Omental fat pad (tissue), 4 donors: ENCODE results near the gene PTPRK. TPM values are rescaled to one million over a fixed set of nuclear protein-coding genes. Genes with fewer than 3 reads are reported as not detected.

Source experiments
- ATAC-seq: fragments of 150-250 bp; one replicate; pipeline ENCODE4 v1.9.1; 2016; ENCODE audit warnings: mild to moderate bottlenecking, moderate library complexity; ENCODE audit not compliant: low FRiP score
- DNase-seq: peaks from one replicate; pipeline ENCODE4 v3.0.0-alpha.2; 2019; ENCODE audit warnings: low spot score
- total RNA-seq, 4 donors: library from RNA; depleted of rRNA; stranded (reverse); fragments of >200 nt; gene quantifications; one replicate each; pipeline ENCODE4 v1.1.0, GENCODE V29; 2016
- TF ChIP-seq, protein P1 (sequence below), 3 donors: fragments of 450-650 bp; IDR thresholded peaks; one replicate each; pipeline ENCODE4 v1.5.1; 2016 to 2017; ENCODE audit warnings: antibody characterized with exemption in 3 of 3, mild to moderate bottlenecking in 3 of 3, moderate library complexity in 2 of 3

Gene PTPRK
- total RNA-seq, 4 donors from 2014 or later, result 16.2 to 32.6 (median 20.9) TPM

DNA sequence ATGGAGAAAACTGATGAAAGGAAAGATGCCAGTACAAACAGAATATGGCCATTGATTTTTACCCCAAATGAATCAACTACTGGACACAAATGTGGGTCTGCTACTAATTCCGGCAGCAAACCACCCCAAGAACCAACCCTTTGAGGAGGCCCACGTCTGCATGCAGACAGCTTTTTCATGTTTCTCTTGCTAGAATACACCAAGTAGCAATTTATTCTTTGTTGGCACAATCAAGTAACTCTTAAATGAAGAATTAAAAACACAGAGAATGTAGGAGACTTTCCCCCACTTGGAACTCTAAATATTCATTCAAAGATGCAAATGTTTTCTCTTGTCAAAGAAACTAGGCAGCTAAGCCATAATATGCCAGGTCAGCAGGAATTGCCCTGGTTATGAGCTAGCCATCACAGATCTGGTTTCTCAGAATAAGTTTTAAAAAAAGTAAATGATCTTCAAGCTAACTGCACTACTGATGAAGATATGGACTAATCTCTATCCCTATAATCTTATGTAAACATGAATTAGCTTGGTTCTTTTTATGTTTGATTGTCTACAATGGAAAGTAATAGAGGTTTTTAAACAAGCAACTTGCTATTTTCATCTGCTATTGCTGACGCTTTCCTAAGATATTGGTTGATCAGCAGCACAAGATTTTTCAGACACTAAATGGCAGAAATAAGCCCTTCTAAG lies 456.4 kb downstream of the PTPRK start:
- ATAC-seq (no peak), DNase-seq (no peak)
- TF ChIP-seq, protein P1, sequence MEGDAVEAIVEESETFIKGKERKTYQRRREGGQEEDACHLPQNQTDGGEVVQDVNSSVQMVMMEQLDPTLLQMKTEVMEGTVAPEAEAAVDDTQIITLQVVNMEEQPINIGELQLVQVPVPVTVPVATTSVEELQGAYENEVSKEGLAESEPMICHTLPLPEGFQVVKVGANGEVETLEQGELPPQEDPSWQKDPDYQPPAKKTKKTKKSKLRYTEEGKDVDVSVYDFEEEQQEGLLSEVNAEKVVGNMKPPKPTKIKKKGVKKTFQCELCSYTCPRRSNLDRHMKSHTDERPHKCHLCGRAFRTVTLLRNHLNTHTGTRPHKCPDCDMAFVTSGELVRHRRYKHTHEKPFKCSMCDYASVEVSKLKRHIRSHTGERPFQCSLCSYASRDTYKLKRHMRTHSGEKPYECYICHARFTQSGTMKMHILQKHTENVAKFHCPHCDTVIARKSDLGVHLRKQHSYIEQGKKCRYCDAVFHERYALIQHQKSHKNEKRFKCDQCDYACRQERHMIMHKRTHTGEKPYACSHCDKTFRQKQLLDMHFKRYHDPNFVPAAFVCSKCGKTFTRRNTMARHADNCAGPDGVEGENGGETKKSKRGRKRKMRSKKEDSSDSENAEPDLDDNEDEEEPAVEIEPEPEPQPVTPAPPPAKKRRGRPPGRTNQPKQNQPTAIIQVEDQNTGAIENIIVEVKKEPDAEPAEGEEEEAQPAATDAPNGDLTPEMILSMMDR (IDR thresholded peaks at IDR 0.05), result no peak

GRCh38 chr6:128062882-128063603 lies 457.4 kb downstream of the PTPRK start:
- TF ChIP-seq, protein P1 (IDR thresholded peaks at IDR 0.05), result no peak
- DNase-seq (no peak), ATAC-seq (no peak)

DNA sequence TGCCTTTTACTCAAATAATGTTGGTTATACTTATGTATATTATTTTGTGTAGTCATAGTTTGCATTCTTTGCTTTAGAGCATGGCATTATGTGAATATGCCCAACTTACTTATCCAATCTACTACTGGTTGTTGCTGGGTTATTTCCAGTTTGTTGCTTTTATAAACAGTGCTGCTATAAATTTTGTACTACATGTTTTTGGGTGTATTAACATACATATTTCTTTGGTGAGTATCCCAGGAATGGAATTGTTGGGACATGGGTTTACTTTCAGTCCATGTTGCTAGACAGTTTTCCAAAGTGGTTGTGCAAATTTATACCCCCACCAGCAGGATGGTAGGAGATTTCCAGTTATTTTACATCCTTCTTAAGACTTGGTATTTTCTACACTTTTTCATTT lies 462.5 kb downstream of the PTPRK start:
- TF ChIP-seq, protein P1 (IDR thresholded peaks at IDR 0.05), result no peak
- ATAC-seq (no peak), DNase-seq (no peak)

DNA sequence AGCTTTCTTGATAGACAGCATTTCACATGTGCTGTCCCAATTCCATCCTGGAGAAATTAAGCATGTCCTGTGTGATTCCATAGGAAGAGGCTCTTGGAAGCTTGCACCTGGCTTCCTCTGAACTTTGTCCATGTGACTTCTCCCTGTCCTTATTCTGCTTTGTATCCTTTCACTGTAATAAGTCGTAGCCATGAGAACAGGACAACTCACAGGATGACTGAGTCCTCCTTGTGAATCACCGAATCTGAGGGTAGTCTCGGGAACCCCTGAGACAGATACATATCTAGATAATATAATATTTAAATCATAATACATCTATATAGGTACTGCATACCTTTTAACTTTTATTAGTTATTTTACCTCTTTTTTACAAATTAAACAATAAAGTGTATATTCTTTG lies 462.9 kb downstream of the PTPRK start:
- ATAC-seq, result no peak
- TF ChIP-seq, protein P1 (IDR thresholded peaks at IDR 0.05), result no peak
- no peak for DNase-seq

GRCh38 chr6:128053109-128053508 lies 467.3 kb downstream of the PTPRK start:
- DNase-seq, result no peak
- ATAC-seq, result no peak
- TF ChIP-seq, protein P1 (IDR thresholded peaks at IDR 0.05), result no peak

DNA sequence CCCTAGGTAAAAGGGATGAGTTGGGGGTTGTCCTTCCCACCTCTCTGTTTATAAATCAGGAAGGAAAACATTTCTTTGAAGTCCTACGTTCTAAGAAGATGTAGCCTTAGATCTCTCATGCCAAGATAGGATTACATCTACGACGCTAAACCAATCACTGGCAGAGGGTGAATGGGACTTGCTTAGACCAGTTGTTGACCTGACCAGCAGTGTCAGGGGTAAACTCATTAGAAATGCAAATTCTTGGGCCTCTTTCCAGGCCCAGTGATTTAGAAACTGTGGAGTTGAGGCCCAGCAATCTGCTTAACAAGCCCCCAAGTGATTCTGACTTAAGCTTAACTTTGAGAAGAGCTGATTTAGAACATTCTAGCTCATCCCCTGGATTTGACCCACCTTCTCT lies 472.4 kb downstream of the PTPRK start:
- ATAC-seq, result no peak
- DNase-seq, result no peak
- TF ChIP-seq, protein P1 (IDR thresholded peaks at IDR 0.05), result no peak

GRCh38 chr6:128046033-128046432 lies 474.4 kb downstream of the PTPRK start:
- TF ChIP-seq, protein P1 (IDR thresholded peaks at IDR 0.05), result no peak

More at GRCh38 chr6:128046033-128046432, 474.4 kb downstream of the PTPRK start:
- no peak for DNase-seq
- no peak for ATAC-seq
